Endothelial cell of umbilical vein (primary cell): Measurements from ENCODE around the gene CPSF2.

ENCODE experiments used
- CTCF ChIP-seq, 2 donors: IDR thresholded peaks; 1 replicate in 1 of 2; 2 replicates in 1 of 2; pipeline ENCODE4 v1.5.1; 2011; ENCODE audit warnings: low read length in 2 of 2, mild to moderate bottlenecking in 2 of 2, moderate library complexity in 2 of 2, control low read depth in 1 of 2, inconsistent platforms in 1 of 2, low read depth in 1 of 2; ENCODE audit not compliant: insufficient read depth in 1 of 2; ENCODE audit errors: extremely low read depth in 1 of 2
- EZH2 ChIP-seq: IDR thresholded peaks from 2 replicates; pipeline ENCODE4 v1.6.1; 2012; ENCODE audit warnings: borderline replicate concordance, low read depth, mild to moderate bottlenecking, moderate library complexity, low read length, inconsistent platforms; ENCODE audit not compliant: severe bottlenecking
- FOS ChIP-seq: IDR thresholded peaks from 2 replicates; pipeline ENCODE4 v1.6.1; 2011; ENCODE audit warnings: mild to moderate bottlenecking, low read length, moderate library complexity, borderline replicate concordance; ENCODE audit not compliant: insufficient read depth
- JUN ChIP-seq: IDR thresholded peaks from 2 replicates; pipeline ENCODE4 v1.6.1; 2011; ENCODE audit warnings: borderline replicate concordance, low read depth; ENCODE audit not compliant: insufficient read length, insufficient read depth
- MAX ChIP-seq: IDR thresholded peaks from 2 replicates; pipeline ENCODE4 v1.6.1; 2011; ENCODE audit not compliant: insufficient read depth, insufficient read length
- MYC ChIP-seq: IDR thresholded peaks from one replicate; pipeline ENCODE4 v1.6.1; 2011; ENCODE audit warnings: mild to moderate bottlenecking, low read depth, low read length
- POLR2A ChIP-seq: IDR thresholded peaks from 2 replicates; pipeline ENCODE4 v1.6.1; 2012; ENCODE audit warnings: low read depth, mild to moderate bottlenecking, control low read depth, low read length
- POLR2AphosphoS5 ChIP-seq: IDR thresholded peaks from 2 replicates; pipeline ENCODE4 v1.6.1; 2012; ENCODE audit warnings: low read depth, mild to moderate bottlenecking, control low read depth, low read length, moderate library complexity; ENCODE audit not compliant: insufficient read depth

- TF ChIP-seq MAX (no peak), EZH2 (no peak), POLR2A (no peak), FOS (no peak), POLR2AphosphoS5 (no peak), CTCF (IDR thresholded peaks at IDR 0.05; ENCODE audit: extremely low read depth in 1 of 2, insufficient read depth in 1 of 2, low read depth in 1 of 2, low read length in 2 of 2) (no peak), JUN (no peak), MYC (no peak)
Observed at GRCh38 chr14:92088494-92088893, 33.3 kb upstream of the CPSF2 start.
